ENCODE measurements around the gene SEZ6L.

Gene SEZ6L

DNA sequence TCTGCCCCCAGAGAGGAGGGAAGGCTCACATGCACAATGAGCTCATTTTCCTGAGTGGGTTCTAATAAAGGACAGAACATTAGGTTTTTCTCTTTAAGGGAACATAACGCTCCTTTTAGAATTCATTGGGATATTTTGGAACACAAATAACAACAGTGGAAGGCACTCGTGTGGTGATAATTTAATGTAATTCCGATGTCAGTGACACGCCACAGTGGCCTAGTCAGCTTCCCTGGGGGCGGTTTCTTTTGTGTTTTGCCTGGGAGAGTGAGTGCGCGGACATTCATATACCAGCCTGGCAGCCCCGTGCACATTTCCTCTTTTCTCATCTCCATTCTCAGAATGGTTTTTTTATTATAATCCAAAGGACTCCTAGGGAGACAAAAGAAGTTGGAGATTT is 41.1 kb downstream of the SEZ6L start:
- Histone ChIP-seq H3K4me2 (ENCODE audit: low read length) (no peak overlapping the region), H3K9me3 (ENCODE audit: low read length) (no peaks in the 10 kb centered on the region), H3K79me2 (ENCODE audit: insufficient read depth, low read length) (no peaks in the 10 kb centered on the region), H4K20me1 (ENCODE audit: insufficient read depth, low read length) (no peaks in the 10 kb centered on the region), H3K27ac (ENCODE audit: low read depth, low read length, poor library complexity, severe bottlenecking) (no peak overlapping the region), H3F3A (ENCODE audit: insufficient read depth, low read length) (no peaks in the 10 kb centered on the region), H3K36me3 (ENCODE audit: insufficient read depth, low read length) (no peaks in the 10 kb centered on the region), H3K9me2 (ENCODE audit: low read depth, low read length) (no peaks in the 10 kb centered on the region), H2AFZ (ENCODE audit: low read length) (no peak overlapping the region), H3K4me1 (ENCODE audit: insufficient read depth, low read length, severe bottlenecking) (no peaks in the 10 kb centered on the region), H3K4me3 (ENCODE audit: low read depth, low read length, poor library complexity, severe bottlenecking) (no peak overlapping the region), H3K9ac (ENCODE audit: low read length) (no peak overlapping the region), H3K27me3 (ENCODE audit: insufficient read depth, low read length) (no peaks in the 10 kb centered on the region)
- TF ChIP-seq, protein P1, sequence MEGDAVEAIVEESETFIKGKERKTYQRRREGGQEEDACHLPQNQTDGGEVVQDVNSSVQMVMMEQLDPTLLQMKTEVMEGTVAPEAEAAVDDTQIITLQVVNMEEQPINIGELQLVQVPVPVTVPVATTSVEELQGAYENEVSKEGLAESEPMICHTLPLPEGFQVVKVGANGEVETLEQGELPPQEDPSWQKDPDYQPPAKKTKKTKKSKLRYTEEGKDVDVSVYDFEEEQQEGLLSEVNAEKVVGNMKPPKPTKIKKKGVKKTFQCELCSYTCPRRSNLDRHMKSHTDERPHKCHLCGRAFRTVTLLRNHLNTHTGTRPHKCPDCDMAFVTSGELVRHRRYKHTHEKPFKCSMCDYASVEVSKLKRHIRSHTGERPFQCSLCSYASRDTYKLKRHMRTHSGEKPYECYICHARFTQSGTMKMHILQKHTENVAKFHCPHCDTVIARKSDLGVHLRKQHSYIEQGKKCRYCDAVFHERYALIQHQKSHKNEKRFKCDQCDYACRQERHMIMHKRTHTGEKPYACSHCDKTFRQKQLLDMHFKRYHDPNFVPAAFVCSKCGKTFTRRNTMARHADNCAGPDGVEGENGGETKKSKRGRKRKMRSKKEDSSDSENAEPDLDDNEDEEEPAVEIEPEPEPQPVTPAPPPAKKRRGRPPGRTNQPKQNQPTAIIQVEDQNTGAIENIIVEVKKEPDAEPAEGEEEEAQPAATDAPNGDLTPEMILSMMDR (IDR thresholded peaks at IDR 0.05; ENCODE audit: low read length): no peak
- TF ChIP-seq EZH2 (IDR thresholded peaks at IDR 0.05; ENCODE audit: borderline replicate concordance, low read length): no peak

DNA sequence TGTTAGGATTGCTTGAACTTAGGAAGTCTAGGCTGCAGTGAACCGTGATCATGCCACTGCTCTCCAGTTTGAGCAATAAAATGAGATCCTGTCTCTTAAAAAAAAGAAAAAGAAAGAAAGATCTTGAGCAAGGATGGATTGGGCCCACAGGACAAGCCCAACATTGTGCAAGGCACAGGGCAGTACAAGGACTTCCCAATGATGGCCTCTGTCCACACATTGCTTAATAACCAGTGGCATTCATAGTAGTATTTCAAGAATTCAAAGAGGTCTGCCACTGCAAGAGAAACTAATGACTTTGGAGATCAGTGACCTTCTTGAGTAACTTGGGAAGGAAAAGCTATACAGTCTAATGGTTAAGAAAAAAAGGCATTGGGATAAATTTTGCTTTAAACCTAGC is 44.6 kb downstream of the SEZ6L start:
- no peak overlapping the region for H3K9ac ChIP-seq (ENCODE audit: low read length)
- H3F3A ChIP-seq (ENCODE audit: insufficient read depth, low read length): no peaks in the 10 kb centered on the region
- no peaks in the 10 kb centered on the region for H3K36me3 ChIP-seq (ENCODE audit: insufficient read depth, low read length)
- TF ChIP-seq EZH2 (IDR thresholded peaks at IDR 0.05; ENCODE audit: borderline replicate concordance, low read length): no peak
- TF ChIP-seq, protein P1 (IDR thresholded peaks at IDR 0.05; ENCODE audit: low read length): no peak
- H4K20me1 ChIP-seq (ENCODE audit: insufficient read depth, low read length): no peaks in the 10 kb centered on the region
- no peak overlapping the region for H3K4me2 ChIP-seq (ENCODE audit: low read length)
- no peaks in the 10 kb centered on the region for H3K27me3 ChIP-seq (ENCODE audit: insufficient read depth, low read length)
- H3K9me3 ChIP-seq (ENCODE audit: low read length): no peaks in the 10 kb centered on the region
- no peaks in the 10 kb centered on the region for H3K9me2 ChIP-seq (ENCODE audit: low read depth, low read length)
- H3K4me3 ChIP-seq (ENCODE audit: low read depth, low read length, poor library complexity, severe bottlenecking): no peak overlapping the region
- H3K79me2 ChIP-seq (ENCODE audit: insufficient read depth, low read length): no peaks in the 10 kb centered on the region
- no peak overlapping the region for H2AFZ ChIP-seq (ENCODE audit: low read length)
- no peak overlapping the region for H3K27ac ChIP-seq (ENCODE audit: low read depth, low read length, poor library complexity, severe bottlenecking)
- H3K4me1 ChIP-seq (ENCODE audit: insufficient read depth, low read length, severe bottlenecking): no peaks in the 10 kb centered on the region

GRCh38 chr22:26214466-26214865 is 45.2 kb downstream of the SEZ6L start:
- no peaks in the 10 kb centered on the region for H3K27me3 ChIP-seq (ENCODE audit: insufficient read depth, low read length)
- no peaks in the 10 kb centered on the region for H3F3A ChIP-seq (ENCODE audit: insufficient read depth, low read length)
- no peaks in the 10 kb centered on the region for H3K9me2 ChIP-seq (ENCODE audit: low read depth, low read length)
- no peaks in the 10 kb centered on the region for H3K9me3 ChIP-seq (ENCODE audit: low read length)
- no peak for TF ChIP-seq EZH2 (IDR thresholded peaks at IDR 0.05; ENCODE audit: borderline replicate concordance, low read length)
- TF ChIP-seq, protein P1 (IDR thresholded peaks at IDR 0.05; ENCODE audit: low read length): no peak
- no peak overlapping the region for H3K9ac ChIP-seq (ENCODE audit: low read length)
- no peak overlapping the region for H3K27ac ChIP-seq (ENCODE audit: low read depth, low read length, poor library complexity, severe bottlenecking)
- H3K36me3 ChIP-seq (ENCODE audit: insufficient read depth, low read length): no peaks in the 10 kb centered on the region
- no peak overlapping the region for H3K4me2 ChIP-seq (ENCODE audit: low read length)
- no peaks in the 10 kb centered on the region for H3K4me1 ChIP-seq (ENCODE audit: insufficient read depth, low read length, severe bottlenecking)
- no peaks in the 10 kb centered on the region for H4K20me1 ChIP-seq (ENCODE audit: insufficient read depth, low read length)
- H3K79me2 ChIP-seq (ENCODE audit: insufficient read depth, low read length): no peaks in the 10 kb centered on the region
- H2AFZ ChIP-seq (ENCODE audit: low read length): no peak overlapping the region
- H3K4me3 ChIP-seq (ENCODE audit: low read depth, low read length, poor library complexity, severe bottlenecking): no peak overlapping the region
